IPS DF 6.9 (cell line): ENCODE measurements around the gene PLD3.

Experiments
- DNase-seq: peaks from one replicate; pipeline ENCODE4 v3.0.0-alpha.2; 2013; ENCODE audit warnings: low read depth, low spot score
- H3K27ac ChIP-seq: one replicate; pipeline ENCODE4 v1.5.1; 2013; ENCODE audit warnings: low read length, control low read depth
- H3K27me3 ChIP-seq: 2 replicates; pipeline ENCODE4 v1.6.1; 2013; ENCODE audit warnings: mild to moderate bottlenecking, low read length; ENCODE audit not compliant: control insufficient read depth, insufficient read depth
- H3K36me3 ChIP-seq: 2 replicates; pipeline ENCODE4 v1.6.1; 2013; ENCODE audit warnings: low read length; ENCODE audit not compliant: control insufficient read depth, insufficient read depth
- H3K4me1 ChIP-seq: 2 replicates; pipeline ENCODE4 v1.6.1; 2013; ENCODE audit warnings: low read length; ENCODE audit not compliant: control insufficient read depth, insufficient read depth
- H3K4me3 ChIP-seq: 2 replicates; pipeline ENCODE4 v1.5.1; 2013; ENCODE audit warnings: mild to moderate bottlenecking, low read length
- H3K9me3 ChIP-seq: 2 replicates; pipeline ENCODE4 v1.6.1; 2013; ENCODE audit warnings: low read length, inconsistent platforms; ENCODE audit not compliant: control insufficient read depth, insufficient read depth
- WGBS: extraction: QIAGEN DNeasy Blood & Tissue Kit; methylation state at CpG from one replicate; pipeline ENCODE4 v1.1.7; 2013; ENCODE audit warnings: mixed read lengths, missing lambda C conversion rate; ENCODE audit not compliant: insufficient read length, insufficient coverage; 5-methylcytosine and 5-hydroxymethylcytosine counted together

PLD3 gene

DNA sequence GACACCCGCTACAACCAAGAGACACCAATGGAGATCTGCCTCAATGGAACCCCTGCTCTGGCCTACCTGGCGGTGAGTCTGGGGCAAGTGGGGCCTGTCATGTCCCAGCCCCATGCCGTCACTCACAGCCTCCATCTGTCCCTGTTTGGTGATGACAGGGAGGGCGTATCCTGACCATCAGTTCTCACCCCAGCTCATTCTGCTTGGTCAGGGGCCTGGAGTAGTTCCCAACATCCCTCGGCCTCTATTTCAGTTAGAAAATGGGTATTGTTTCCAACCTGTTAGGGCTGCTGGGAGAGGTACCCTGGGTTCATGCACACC lies 23.3 kb downstream of the PLD3 start:
- no CpG with 5 or more reads among the region's 5 CpGs for WGBS
- H3K9me3 ChIP-seq: no peaks in the 10 kb centered on the region
- no peaks in the 10 kb centered on the region for H3K27me3 ChIP-seq
- no peak for DNase-seq
- no peak overlapping the region; the same call in 1 of the 2 replicates for H3K4me3 ChIP-seq
- peaks cover 17% of the 10 kb centered on the region for H3K36me3 ChIP-seq
- H3K27ac ChIP-seq: no peak overlapping the region
- 0 out of 2 replicates have a peak, but pooled peaks cover 3% of the 10 kb centered on the region for H3K4me1 ChIP-seq

DNA sequence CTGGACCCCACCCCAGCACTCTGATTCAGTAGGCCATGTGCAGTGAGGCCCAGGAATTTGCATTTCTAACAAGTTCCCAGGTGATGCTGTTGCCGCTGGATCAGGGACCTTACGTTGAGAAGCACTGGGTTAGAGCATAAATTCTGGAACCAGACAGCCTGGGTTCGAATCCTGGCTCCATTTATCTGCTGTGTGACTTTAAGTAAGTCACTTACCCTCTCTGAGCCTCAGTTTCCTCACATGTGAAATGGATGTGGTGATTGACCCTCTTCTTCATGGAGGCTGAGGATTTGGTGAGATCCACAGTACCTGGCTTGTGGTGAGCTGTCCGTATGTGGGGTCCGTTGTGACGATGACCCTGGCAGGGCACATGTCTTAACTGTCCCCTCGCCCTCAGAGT lies 25.6 kb downstream of the PLD3 start:
- Histone ChIP-seq H3K4me1 (no peaks in the 10 kb centered on the region), H3K27me3 (no peaks in the 10 kb centered on the region), H3K36me3 (peaks cover 18% of the 10 kb centered on the region), H3K27ac (no peak overlapping the region), H3K9me3 (no peaks in the 10 kb centered on the region), H3K4me3 (no peak overlapping the region)
- DNase-seq: no peak
- no CpG with 5 or more reads among the region's 7 CpGs for WGBS

DNA sequence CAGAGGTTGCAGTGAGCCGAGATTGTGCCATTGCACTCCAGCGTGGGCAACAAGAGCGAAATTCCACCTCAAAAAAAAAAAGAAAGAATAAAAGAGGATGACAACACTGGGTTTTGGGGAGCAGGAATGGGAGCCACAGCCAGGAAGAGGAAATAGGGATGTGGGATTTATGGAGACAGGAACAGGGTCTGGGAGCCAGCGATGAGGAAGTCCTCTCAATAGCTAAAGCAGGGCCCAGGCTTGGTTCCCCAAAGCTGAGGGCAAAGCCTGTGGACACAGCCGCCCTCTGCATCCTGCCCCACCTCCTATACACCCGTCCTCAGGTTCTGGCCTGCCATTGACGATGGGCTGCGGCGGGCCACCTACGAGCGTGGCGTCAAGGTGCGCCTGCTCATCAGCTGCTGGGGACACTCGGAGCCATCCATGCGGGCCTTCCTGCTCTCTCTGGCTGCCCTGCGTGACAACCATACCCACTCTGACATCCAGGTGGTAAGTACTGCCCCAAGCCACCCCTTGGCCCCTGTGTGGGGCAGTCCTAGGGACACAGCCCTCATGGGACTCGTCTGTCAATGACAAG lies 27.9 kb downstream of the PLD3 start:
- Histone ChIP-seq H3K4me3 (no peak overlapping the region), H3K27ac (no peak overlapping the region), H3K27me3 (no peaks in the 10 kb centered on the region), H3K9me3 (no peaks in the 10 kb centered on the region), H3K36me3 (peaks cover 21% of the 10 kb centered on the region; the same call in 1 of the 2 replicates), H3K4me1 (no peaks in the 10 kb centered on the region)
- DNase-seq: no peak
- no CpG with 5 or more reads among the region's 17 CpGs for WGBS

DNA sequence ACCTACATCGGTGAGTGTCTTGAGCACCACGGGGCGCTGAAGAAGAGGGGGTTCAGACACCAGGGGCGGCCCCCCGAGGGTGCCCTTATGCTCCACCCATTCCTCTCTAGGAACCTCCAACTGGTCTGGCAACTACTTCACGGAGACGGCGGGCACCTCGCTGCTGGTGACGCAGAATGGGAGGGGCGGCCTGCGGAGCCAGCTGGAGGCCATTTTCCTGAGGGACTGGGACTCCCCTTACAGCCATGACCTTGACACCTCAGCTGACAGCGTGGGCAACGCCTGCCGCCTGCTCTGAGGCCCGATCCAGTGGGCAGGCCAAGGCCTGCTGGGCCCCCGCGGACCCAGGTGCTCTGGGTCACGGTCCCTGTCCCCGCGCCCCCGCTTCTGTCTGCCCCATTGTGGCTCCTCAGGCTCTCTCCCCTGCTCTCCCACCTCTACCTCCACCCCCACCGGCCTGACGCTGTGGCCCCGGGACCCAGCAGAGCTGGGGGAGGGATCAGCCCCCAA lies 29.4 kb downstream of the PLD3 start:
- no peak overlapping the region for H3K4me3 ChIP-seq
- H3K36me3 ChIP-seq: peaks cover 13% of the 10 kb centered on the region; the same call in 1 of the 2 replicates
- H3K27ac ChIP-seq: no peak overlapping the region
- WGBS: no CpG with 5 or more reads among the region's 25 CpGs
- DNase-seq: no peak
- no peaks in the 10 kb centered on the region for H3K9me3 ChIP-seq
- H3K4me1 ChIP-seq: no peaks in the 10 kb centered on the region
- no peaks in the 10 kb centered on the region for H3K27me3 ChIP-seq

DNA sequence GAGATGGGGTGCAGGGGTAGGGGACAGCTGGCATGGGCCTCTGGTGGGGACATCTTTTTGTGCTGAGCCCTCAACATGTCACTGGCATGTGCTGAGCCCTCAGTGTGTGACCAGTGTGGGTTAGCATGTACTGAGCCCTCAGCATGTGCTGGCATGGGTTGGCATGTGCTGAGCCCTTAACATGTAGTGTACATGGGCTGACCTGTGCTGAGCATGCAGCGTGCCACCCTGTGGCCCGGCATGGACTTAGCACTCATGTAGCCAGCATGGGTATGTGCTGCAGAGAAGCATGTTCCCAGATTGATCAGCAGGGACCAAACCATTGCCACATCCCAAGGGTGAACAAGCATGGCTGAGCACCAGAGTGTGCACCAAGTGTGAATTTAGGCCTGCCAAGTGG lies 30.0 kb downstream of the PLD3 start:
- Histone ChIP-seq H3K36me3 (peaks cover 12% of the 10 kb centered on the region; the same call in 1 of the 2 replicates), H3K27ac (no peak overlapping the region), H3K4me1 (no peaks in the 10 kb centered on the region), H3K4me3 (no peak overlapping the region), H3K27me3 (no peaks in the 10 kb centered on the region), H3K9me3 (no peaks in the 10 kb centered on the region)
- no CpG with 5 or more reads among the region's 2 CpGs for WGBS
- no peak for DNase-seq

DNA sequence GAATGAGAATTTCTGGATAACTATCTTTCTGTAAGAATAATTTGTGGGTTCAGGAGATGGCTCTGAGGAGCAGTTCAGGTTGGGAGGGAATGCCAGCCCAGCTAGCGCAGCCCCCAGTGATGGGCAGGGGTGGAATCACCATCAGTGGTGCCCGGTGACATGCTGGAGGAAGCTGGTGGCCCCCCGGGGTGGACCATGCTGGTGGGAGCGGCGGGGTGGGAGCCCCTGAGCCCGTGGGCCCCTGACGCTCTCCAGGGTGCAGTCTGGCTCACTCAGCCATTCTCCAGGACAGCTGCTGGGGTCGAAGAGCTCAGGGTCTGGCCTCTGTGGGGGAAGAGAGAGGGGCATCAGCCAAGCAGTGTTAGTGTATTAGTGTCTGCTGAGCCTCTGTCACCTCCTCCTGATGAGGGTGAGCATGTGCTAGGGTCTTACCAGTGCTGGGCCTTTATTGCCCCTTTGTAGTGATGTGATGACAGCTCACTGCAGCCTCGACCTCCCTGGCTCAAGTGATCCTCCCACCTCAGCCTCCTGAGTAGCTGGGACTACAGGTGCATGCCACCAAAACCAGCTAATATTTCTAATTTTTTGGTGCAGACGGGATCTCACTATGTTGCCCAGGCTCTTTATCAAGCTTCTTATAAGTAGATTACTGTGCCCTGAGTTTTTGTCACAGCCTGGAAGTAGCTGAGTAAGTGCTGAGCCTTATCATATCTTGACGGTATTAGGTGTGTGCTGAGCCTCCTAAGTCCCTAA lies 31.1 kb downstream of the PLD3 start:
- Histone ChIP-seq H3K9me3 (no peaks in the 10 kb centered on the region), H3K27ac (no peak overlapping the region), H3K36me3 (peaks cover 9% of the 10 kb centered on the region; the same call in 1 of the 2 replicates), H3K4me3 (no peak overlapping the region), H3K27me3 (no peaks in the 10 kb centered on the region), H3K4me1 (no peaks in the 10 kb centered on the region; the same call in 1 of the 2 replicates)
- WGBS: no CpG with 5 or more reads among the region's 11 CpGs
- DNase-seq: no peak

DNA sequence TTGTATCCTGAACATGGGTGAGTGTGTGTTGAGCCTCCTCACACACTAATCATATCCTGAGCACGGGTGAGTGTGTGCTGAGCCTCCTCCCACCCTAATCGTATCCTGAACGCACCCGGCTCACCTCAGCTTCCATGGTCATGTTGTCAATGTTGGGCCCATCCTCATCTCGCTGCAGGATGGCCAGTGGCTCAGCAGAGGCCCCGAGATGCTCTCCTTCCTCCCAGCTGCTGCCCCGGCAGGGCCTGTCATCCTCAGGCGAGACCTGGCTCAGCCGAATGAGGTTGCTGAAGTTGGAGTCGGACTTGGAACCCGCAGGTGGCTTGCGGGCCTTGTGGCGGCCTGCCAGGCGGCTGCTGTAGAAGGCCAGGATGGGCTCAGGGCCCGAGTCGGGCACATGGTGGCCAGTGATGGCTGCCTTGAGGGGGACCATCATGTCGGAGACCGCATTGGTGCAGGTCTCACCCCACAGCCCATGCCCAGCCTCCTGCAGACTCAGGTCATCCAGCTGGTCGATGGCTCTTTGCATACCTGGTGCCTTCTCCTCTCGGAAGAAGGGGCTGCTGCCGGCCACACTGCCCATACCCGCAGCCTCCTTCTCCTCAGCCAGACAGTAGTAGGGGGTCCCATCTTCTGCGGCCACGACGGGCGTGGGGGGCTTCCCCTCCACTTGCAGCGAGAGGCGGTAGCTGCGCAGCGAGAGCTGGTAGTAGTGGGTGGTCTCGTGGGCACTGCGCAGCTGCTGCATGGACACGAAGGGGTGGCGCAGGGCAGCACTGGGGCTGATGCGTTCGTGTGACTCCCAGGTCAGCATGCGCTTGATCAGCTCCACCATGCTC lies 31.9 kb downstream of the PLD3 start:
- no CpG with 5 or more reads among the region's 37 CpGs for WGBS
- Histone ChIP-seq H3K27me3 (no peaks in the 10 kb centered on the region), H3K27ac (no peak overlapping the region), H3K4me3 (no peak overlapping the region), H3K4me1 (no peaks in the 10 kb centered on the region; the same call in 1 of the 2 replicates), H3K9me3 (no peaks in the 10 kb centered on the region), H3K36me3 (peaks cover 9% of the 10 kb centered on the region; the same call in 1 of the 2 replicates)
- no peak for DNase-seq

DNA sequence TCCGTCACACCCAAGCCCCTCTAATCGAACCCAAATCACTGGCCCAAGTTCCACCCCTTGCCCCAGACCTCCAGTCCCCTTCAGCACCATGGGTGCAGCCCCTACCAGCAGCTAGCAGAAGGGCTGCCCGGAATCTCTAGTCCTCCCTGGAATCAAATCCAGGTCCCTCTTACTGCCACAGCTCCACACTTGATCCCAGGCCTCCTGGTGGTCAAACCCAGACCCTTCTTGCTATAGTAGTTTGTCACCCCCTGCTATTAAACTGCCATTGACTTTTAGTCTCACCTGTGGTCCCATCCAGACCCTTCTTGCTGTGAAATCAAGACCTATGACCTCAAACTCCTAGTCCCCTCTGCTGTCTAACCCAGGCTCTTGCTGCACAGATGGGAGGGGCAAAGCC lies 32.8 kb downstream of the PLD3 start:
- WGBS: no CpG with 5 or more reads among the region's 3 CpGs

DNA sequence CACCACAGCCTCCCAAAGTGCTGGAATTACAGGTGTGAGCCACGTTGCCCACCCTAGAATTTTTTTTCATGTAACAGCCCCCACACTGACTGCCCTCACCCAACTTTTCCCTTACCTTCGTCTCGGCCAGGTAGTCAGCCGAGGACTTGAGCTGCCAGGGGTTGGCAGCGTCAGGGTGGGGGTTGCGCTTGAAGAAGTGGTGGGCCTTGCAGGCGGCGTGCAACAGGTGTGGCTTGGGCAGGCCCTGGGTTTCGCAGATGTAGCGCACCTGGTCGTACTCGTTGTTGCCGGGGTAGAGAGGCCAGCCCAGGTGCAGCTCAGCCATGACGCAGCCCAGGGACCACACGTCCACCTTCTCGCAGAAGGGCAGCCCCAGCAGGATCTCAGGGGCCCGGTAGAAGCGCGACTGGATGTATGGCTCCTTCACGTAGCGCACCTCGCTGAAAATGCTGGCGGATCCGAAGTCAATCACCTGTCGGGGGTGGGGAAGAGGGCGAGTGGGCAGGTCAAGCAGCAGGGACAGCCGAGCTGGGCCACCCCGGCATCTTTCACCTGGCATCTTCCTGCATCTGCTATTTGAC lies 35.3 kb downstream of the PLD3 start:
- Histone ChIP-seq H3K9me3 (no peaks in the 10 kb centered on the region), H3K27me3 (no peaks in the 10 kb centered on the region)
- WGBS: no CpG with 5 or more reads among the region's 28 CpGs

More for the DNA sequence above, 32.8 kb downstream of the PLD3 start:
- H3K4me1 ChIP-seq: no peaks in the 10 kb centered on the region; the same call in 1 of the 2 replicates
- no peak overlapping the region for H3K27ac ChIP-seq
- DNase-seq: no peak
- peaks cover 9% of the 10 kb centered on the region; the same call in 1 of the 2 replicates for H3K36me3 ChIP-seq
- no peak overlapping the region for H3K4me3 ChIP-seq
- no peaks in the 10 kb centered on the region for H3K9me3 ChIP-seq
- H3K27me3 ChIP-seq: no peaks in the 10 kb centered on the region

DNA sequence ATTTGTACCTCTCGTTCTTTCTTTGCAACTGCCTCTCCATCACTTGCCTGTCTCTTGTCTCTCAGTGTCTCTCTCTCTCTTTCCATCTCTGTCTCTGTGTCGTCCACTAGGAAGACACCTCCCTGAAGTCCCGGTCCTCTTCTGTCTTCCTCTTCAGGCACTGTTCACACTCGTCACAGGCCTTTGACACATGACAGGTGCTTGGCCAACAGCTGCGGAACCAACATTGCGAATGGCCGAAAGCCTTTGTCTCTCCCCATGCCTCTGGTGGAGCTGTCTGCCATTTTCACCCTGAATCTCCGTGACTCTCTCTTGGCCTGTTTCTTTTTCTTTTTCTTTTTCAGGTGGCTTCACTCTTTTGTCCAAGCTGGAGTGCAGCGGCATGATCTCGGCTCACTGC lies 38.7 kb downstream of the PLD3 start:
- H3K9me3 ChIP-seq: no peaks in the 10 kb centered on the region
- H3K4me1 ChIP-seq: no peaks in the 10 kb centered on the region; the same call in 1 of the 2 replicates
- no peak for DNase-seq
- H3K4me3 ChIP-seq: no peak overlapping the region
- WGBS: no CpG with 5 or more reads among the region's 10 CpGs
- H3K27ac ChIP-seq: no peak overlapping the region
- H3K36me3 ChIP-seq: no peaks in the 10 kb centered on the region
- no peaks in the 10 kb centered on the region for H3K27me3 ChIP-seq

More for the DNA sequence above, 35.3 kb downstream of the PLD3 start:
- Histone ChIP-seq H3K27ac (no peak overlapping the region), H3K4me1 (no peaks in the 10 kb centered on the region; the same call in 1 of the 2 replicates), H3K36me3 (peaks cover 3% of the 10 kb centered on the region; the same call in 1 of the 2 replicates), H3K4me3 (no peak overlapping the region)
- no peak for DNase-seq
